IMR-90 (cell line): ENCODE results near the gene SLC36A1. TPM values are rescaled to one million over a fixed set of nuclear protein-coding genes. Genes with fewer than 3 reads are reported as not detected.

ENCODE experiments used
- ATAC-seq: fragments of 200-7000 bp; cut with Tn5 transposase; 2 replicates; pipeline ENCODE4 v1.9.1; 2020; ENCODE audit warnings: low read depth, mild to moderate bottlenecking, moderate library complexity
- BruUV-seq: library from RNA; stranded (reverse); fragments of 400-500 nt; replicated peaks from 2 replicates; lab custom pipeline; 2021; lab: Mats Ljungman, UMichigan
- CTCF ChIA-PET: fragments of 300-600 bp; formaldehyde crosslinking; extraction: SDS; loops from one replicate; lab custom pipeline; 2021; ENCODE audit warnings: antibody characterized with exemption; lab: Yijun Ruan, JAX
- POLR2A ChIA-PET: fragments of 300-600 bp; sonication (Branson Sonifier 250); formaldehyde crosslinking; loops from one replicate; lab custom pipeline; 2022; ENCODE audit warnings: antibody characterized with exemption; ENCODE audit not compliant: unreplicated experiment; lab: Charles Lee
- DNase-seq: peaks from one replicate; pipeline ENCODE4 v3.0.0; 2013
- H2AFZ ChIP-seq: replicated peaks from 2 replicates; pipeline ENCODE3; 2013; ENCODE audit warnings: low read length, mild to moderate bottlenecking; ENCODE audit not compliant: poor library complexity
- H2AK5ac ChIP-seq: 2 replicates; pipeline ENCODE4 v1.6.1; 2013; ENCODE audit warnings: low read depth, low read length, inconsistent platforms
- H2AK9ac ChIP-seq: replicated peaks from 2 replicates; pipeline ENCODE3; 2013; ENCODE audit warnings: mild to moderate bottlenecking, low read depth, low read length, moderate library complexity; ENCODE audit not compliant: poor library complexity
- H2BK120ac ChIP-seq: 2 replicates; pipeline ENCODE4 v1.6.1; 2013; ENCODE audit warnings: low read depth, low read length, inconsistent platforms
- H2BK15ac ChIP-seq: 3 replicates; pipeline ENCODE4 v1.6.1; 2013; ENCODE audit warnings: low read depth, low read length, inconsistent platforms
- H2BK20ac ChIP-seq: 2 replicates; pipeline ENCODE4 v1.6.1; 2013; ENCODE audit warnings: low read depth, mild to moderate bottlenecking, inconsistent platforms, low read length, moderate library complexity
- H2BK5ac ChIP-seq: 2 replicates; pipeline ENCODE4 v1.6.1; 2013; ENCODE audit warnings: mild to moderate bottlenecking, low read depth, low read length, inconsistent platforms; ENCODE audit not compliant: poor library complexity, severe bottlenecking
- H3K14ac ChIP-seq: replicated peaks from 2 replicates; pipeline ENCODE4 v1.6.1; 2013; ENCODE audit warnings: low read depth, low read length, inconsistent platforms
- H3K18ac ChIP-seq: 2 replicates; pipeline ENCODE4 v1.6.1; 2013; ENCODE audit warnings: low read depth, low read length, control low read depth
- H3K23ac ChIP-seq: 2 replicates; pipeline ENCODE4 v1.6.1; 2013; ENCODE audit warnings: low read depth, low read length, inconsistent platforms
- H3K27ac ChIP-seq: 2 replicates; pipeline ENCODE4 v1.5.1; 2013; ENCODE audit warnings: mild to moderate bottlenecking, control low read depth, low read length; ENCODE audit not compliant: insufficient read depth
- H3K27me3 ChIP-seq: 2 replicates; pipeline ENCODE4 v1.6.1; 2013; ENCODE audit warnings: low read length; ENCODE audit not compliant: control insufficient read depth, insufficient read depth
- H3K36me3 ChIP-seq: 2 replicates; pipeline ENCODE4 v1.6.1; 2013; ENCODE audit warnings: low read length, mixed read lengths; ENCODE audit not compliant: control insufficient read depth, insufficient read depth
- H3K4ac ChIP-seq: 2 replicates; pipeline ENCODE4 v1.6.1; 2013; ENCODE audit warnings: low read depth, low read length, inconsistent platforms
- H3K4me1 ChIP-seq: 2 replicates; pipeline ENCODE4 v1.6.1; 2013; ENCODE audit warnings: low read length, mixed read lengths; ENCODE audit not compliant: control insufficient read depth, insufficient read depth
- H3K4me2 ChIP-seq: 2 replicates; pipeline ENCODE4 v1.6.1; 2013; ENCODE audit warnings: low read depth, mild to moderate bottlenecking, control low read depth, low read length, moderate library complexity
- H3K4me3 ChIP-seq: 2 replicates; pipeline ENCODE4 v1.5.1; 2013; ENCODE audit warnings: low read depth, mild to moderate bottlenecking, control low read depth, low read length, moderate library complexity; ENCODE audit not compliant: insufficient read depth
- H3K56ac ChIP-seq: 2 replicates; pipeline ENCODE4 v1.6.1; 2013; ENCODE audit warnings: low read length, inconsistent platforms; ENCODE audit not compliant: insufficient read depth; ENCODE audit errors: extremely low read depth
- H3K79me1 ChIP-seq, 2 experiments: 2 replicates each; pipeline ENCODE4 v1.6.1; 2013; ENCODE audit warnings: low read length in 2 of 2, inconsistent platforms in 1 of 2, low read depth in 1 of 2
- H3K9ac ChIP-seq: 2 replicates; pipeline ENCODE4 v1.6.1; 2013; ENCODE audit warnings: low read depth, low read length, control low read depth
- H3K9me1 ChIP-seq: 2 replicates; pipeline ENCODE4 v1.6.1; 2013; ENCODE audit warnings: low read length, inconsistent platforms; ENCODE audit not compliant: insufficient read depth
- H3K9me3 ChIP-seq: 2 replicates; pipeline ENCODE4 v1.6.1; 2013; ENCODE audit warnings: low read length; ENCODE audit not compliant: control insufficient read depth, insufficient read depth
- H4K20me1 ChIP-seq: 2 replicates; pipeline ENCODE4 v1.6.1; 2013; ENCODE audit warnings: low read length, inconsistent platforms; ENCODE audit not compliant: insufficient read depth
- H4K5ac ChIP-seq: 2 replicates; pipeline ENCODE4 v1.6.1; 2013; ENCODE audit warnings: mild to moderate bottlenecking, low read depth, low read length, control low read depth
- H4K8ac ChIP-seq, 2 experiments: 2 replicates each; pipeline ENCODE4 v1.6.1; 2013; ENCODE audit warnings: low read depth in 2 of 2, low read length in 2 of 2, control low read depth in 1 of 2, inconsistent platforms in 1 of 2
- H4K91ac ChIP-seq: 2 replicates; pipeline ENCODE4 v1.6.1; 2013; ENCODE audit warnings: low read depth, low read length, inconsistent platforms; ENCODE audit not compliant: insufficient read depth
- BHLHE40 ChIP-seq: fragments of 150-350 bp; IDR thresholded peaks from 2 replicates; pipeline ENCODE4 v1.6.1; 2016; ENCODE audit warnings: mild to moderate bottlenecking, low read depth, low read length
- CEBPB ChIP-seq: IDR thresholded peaks from 2 replicates; pipeline ENCODE4 v1.6.1; 2012; ENCODE audit warnings: low read depth, low read length, improper control_type of control experiment
- CTCF ChIP-seq: conservative IDR thresholded peaks from 2 replicates; pipeline ENCODE4 v1.5.1; 2012; ENCODE audit warnings: mild to moderate bottlenecking, low read depth, low read length, improper control_type of control experiment
- ELK1 ChIP-seq: fragments of 150-350 bp; IDR thresholded peaks from 2 replicates; pipeline ENCODE4 v1.6.1; 2016; ENCODE audit warnings: low read depth, mild to moderate bottlenecking, low read length, moderate library complexity, borderline replicate concordance
- FOS ChIP-seq: fragments of 150-350 bp; IDR thresholded peaks from 2 replicates; pipeline ENCODE4 v1.6.1; 2016; ENCODE audit warnings: low read depth, low read length
- MAFK ChIP-seq: IDR thresholded peaks from 2 replicates; pipeline ENCODE4 v1.6.1; 2012; ENCODE audit warnings: low read depth, low read length, improper control_type of control experiment
- MAZ ChIP-seq: IDR thresholded peaks from 2 replicates; pipeline ENCODE4 v1.6.1; 2012; ENCODE audit warnings: low read depth, mild to moderate bottlenecking, low read length, improper control_type of control experiment, moderate library complexity, borderline replicate concordance
- MXI1 ChIP-seq: IDR thresholded peaks from 2 replicates; pipeline ENCODE4 v1.6.1; 2012; ENCODE audit warnings: low read depth, mild to moderate bottlenecking, low read length, moderate library complexity, borderline replicate concordance
- NFE2L2 ChIP-seq: fragments of 150-350 bp; IDR thresholded peaks from 2 replicates; pipeline ENCODE4 v1.6.1; 2016; ENCODE audit warnings: low read depth, mild to moderate bottlenecking, low read length
- POLR2A ChIP-seq: IDR thresholded peaks from 2 replicates; pipeline ENCODE4 v1.6.1; 2012; ENCODE audit warnings: mild to moderate bottlenecking, low read depth, low read length
- RAD21 ChIP-seq: IDR thresholded peaks from 2 replicates; pipeline ENCODE4 v1.6.1; 2012; ENCODE audit warnings: low read length, improper control_type of control experiment
- RCOR1 ChIP-seq: IDR thresholded peaks from 2 replicates; pipeline ENCODE4 v1.6.1; 2012; ENCODE audit warnings: mild to moderate bottlenecking, low read length, improper control_type of control experiment; ENCODE audit not compliant: insufficient replicate concordance
- RFX5 ChIP-seq: IDR thresholded peaks from 2 replicates; pipeline ENCODE4 v1.8.0; 2012; ENCODE audit warnings: low read depth, mild to moderate bottlenecking, low read length, moderate library complexity
- SMC3 ChIP-seq: fragments of 150-350 bp; IDR thresholded peaks from 2 replicates; pipeline ENCODE4 v1.6.1; 2016; ENCODE audit warnings: low read depth, mild to moderate bottlenecking, antibody characterized with exemption, low read length, moderate library complexity
- USF2 ChIP-seq: fragments of 150-350 bp; IDR thresholded peaks from 2 replicates; pipeline ENCODE4 v1.6.1; 2017; ENCODE audit warnings: mild to moderate bottlenecking, antibody characterized with exemption, low read length, low read depth
- WGBS, 2 experiments: methylation state at CpG; one replicate each; pipeline versions ENCODE4 v1.1.5 to v1.1.7; 2013; ENCODE audit warnings: missing lambda C conversion rate in 2 of 2; ENCODE audit not compliant: insufficient read length in 1 of 2; ENCODE audit errors: extremely low coverage in 2 of 2; 5-methylcytosine and 5-hydroxymethylcytosine counted together
- dilution Hi-C: fragments of 300-500 bp; cut with HindIII; formaldehyde crosslinking; loops from one replicate; pipeline ENCODE4 v1.14.3; 2018; ENCODE audit warnings: low sequenced_read_pairs; ENCODE audit not compliant: unreplicated experiment
- in situ Hi-C: fragments of 300-500 bp; cut with MboI; formaldehyde crosslinking; loops from 3 replicates; pipeline ENCODE4 v1.14.3; 2019; ENCODE audit warnings: low sequenced_read_pairs, inconsistent platforms, mixed read lengths
- intact Hi-C: fragments of 100-400 bp; cut with micrococcal nuclease; formaldehyde crosslinking; loops from 2 replicates; pipeline ENCODE4 v1.10.0; 2022
- polyA plus RNA-seq, 3 experiments: library from polyadenylated mRNA; depleted of rRNA; stranded (reverse); fragments of >200 nt; gene quantifications; 2 replicates each; pipeline ENCODE4 v1.2.3, GENCODE V29; 2012; ENCODE audit warnings: low replicate concordance in 1 of 3
- total RNA-seq: library from RNA; depleted of rRNA; stranded (reverse); fragments of >200 nt; gene quantifications from 2 replicates; pipeline ENCODE4 v1.2.3, GENCODE V29; 2012

SLC36A1 gene
- total and polyA plus RNA-seq, 2 of the 4 experiments (the other 2 are of a cell fraction) = 5.7 to 8.7 TPM

- DNase-seq (no peak), ATAC-seq (no peak)
- dilution Hi-C loops = no loop called here
- no peak overlapping the region for H3K4me3 ChIP-seq
- no peaks in the 10 kb centered on the region for H3K9me1 ChIP-seq
- CTCF ChIA-PET = interaction anchor here (0.7 kb wide), 2 partner anchors 28 to 128 kb away, joined by 3 to 8 read pairs; no protein-coding TSS in a partner anchor
- H3K4me2 ChIP-seq = no peak overlapping the region
- H4K91ac ChIP-seq = no peak overlapping the region
- no peak overlapping the region for H2AFZ ChIP-seq
- whole genome bisulfite sequencing, 2 experiments = no CpG with 5 or more reads among the region's 4 CpGs
- no peak overlapping the region for H3K18ac ChIP-seq
- H2AK9ac ChIP-seq = no peak overlapping the region
- H3K27me3 ChIP-seq = no peaks in the 10 kb centered on the region; the same call in 1 of the 2 replicates
- no peak overlapping the region for H4K5ac ChIP-seq
- no peak overlapping the region for H2BK120ac ChIP-seq
- H4K8ac ChIP-seq = no peak overlapping the region
- H2AK5ac ChIP-seq = no peak overlapping the region
- H3K9ac ChIP-seq = no peak overlapping the region
- no peak overlapping the region for H2BK15ac ChIP-seq
- H3K4ac ChIP-seq = no peak overlapping the region
- intact Hi-C loops = no loop called here
- H3K23ac ChIP-seq = no peak overlapping the region
- H3K27ac ChIP-seq = no peak overlapping the region
- POLR2A ChIA-PET = no interaction called here
- H3K9me3 ChIP-seq = no peaks in the 10 kb centered on the region; the same call in 1 of the 2 replicates
- BruUV-seq = no TSS peak
- H3K4me1 ChIP-seq = no peaks in the 10 kb centered on the region
- in situ Hi-C loops = no loop called here
- H3K56ac ChIP-seq = no peak overlapping the region
- H2BK5ac ChIP-seq = no peak overlapping the region
- no peak overlapping the region for H3K14ac ChIP-seq
- no peaks in the 10 kb centered on the region for H3K79me1 ChIP-seq
- H4K20me1 ChIP-seq = no peaks in the 10 kb centered on the region
- no peaks in the 10 kb centered on the region for H3K36me3 ChIP-seq
- no peak overlapping the region for H2BK20ac ChIP-seq
- TF ChIP-seq MAFK (no peak), MAZ (no peak), ELK1 (no peak), POLR2A (no peak), FOS (no peak), NFE2L2 (no peak), RCOR1 (no peak), RAD21 (no peak), USF2 (no peak), RFX5 (no peak), MXI1 (no peak), BHLHE40 (no peak), CTCF (no peak), SMC3 (no peak), CEBPB (no peak)
These were observed 41.9 kb upstream of the SLC36A1 start for GRCh38 chr5:151405334-151406160.
